Endothelial cell of umbilical vein (primary cell): ENCODE measurements around the gene KCNMB3. TPM values are rescaled to one million over a fixed set of nuclear protein-coding genes. Genes with fewer than 3 reads are reported as not detected.

Experiments used
- BruUV-seq: library from RNA; stranded (reverse); fragments of 400-500 nt; replicated peaks from 2 replicates; lab custom pipeline; 2021; lab: Mats Ljungman, UMichigan
- CTCF ChIA-PET: fragments of 300-600, 350-600 bp; sonication (Branson Sonifier 250); formaldehyde crosslinking; loops from one replicate; lab custom pipeline; 2021; ENCODE audit warnings: antibody characterized with exemption, inconsistent platforms; lab: Charles Lee
- POLR2A ChIA-PET: fragments of 300-600, 350-600 bp; sonication (Branson Sonifier 250); formaldehyde crosslinking; loops from one replicate; lab custom pipeline; 2021; ENCODE audit warnings: antibody characterized with exemption, inconsistent platforms; lab: Charles Lee
- DNase-seq: peaks from one replicate; pipeline ENCODE4 v3.0.0-alpha.2; 2011; ENCODE audit warnings: low read depth, low spot score
- FAIRE-seq: peaks from 2 replicates; lab custom pipeline; 2011; peaks lifted over from hg19 to GRCh38; lab: Jason Lieb, UNC
- H2AFZ ChIP-seq: 2 replicates; pipeline ENCODE4 v1.6.0; 2012; ENCODE audit warnings: low read depth, low read length, control low read depth, inconsistent platforms
- H3K27ac ChIP-seq: 2 replicates; pipeline ENCODE4 v1.5.1; 2011; ENCODE audit warnings: low read depth, mild to moderate bottlenecking, control low read depth, low read length, moderate library complexity; ENCODE audit not compliant: insufficient read depth
- H3K27me3 ChIP-seq, 2 experiments: 2 replicates each; pipeline versions ENCODE4 v1.6.0 to v1.6.1; 2011; ENCODE audit warnings: low read length in 2 of 2, mixed read lengths in 1 of 2; ENCODE audit not compliant: control insufficient read depth in 2 of 2, insufficient read depth in 2 of 2
- H3K36me3 ChIP-seq, 2 experiments: 2 replicates in 1 of 2; 3 replicates in 1 of 2; pipeline ENCODE4 v1.5.1; 2011; ENCODE audit warnings: low read length in 2 of 2, mild to moderate bottlenecking in 1 of 2, moderate library complexity in 1 of 2; ENCODE audit not compliant: control insufficient read depth in 2 of 2, insufficient read depth in 2 of 2; ENCODE audit errors: extremely low read depth in 1 of 2
- H3K4me1 ChIP-seq: 3 replicates; pipeline ENCODE4 v1.5.1; 2011; ENCODE audit warnings: mild to moderate bottlenecking, low read length; ENCODE audit not compliant: control insufficient read depth, insufficient read depth; ENCODE audit errors: extremely low read depth
- H3K4me2 ChIP-seq: 2 replicates; pipeline ENCODE4 v1.6.1; 2011; ENCODE audit warnings: low read length, control low read depth, mixed read lengths; ENCODE audit not compliant: insufficient read depth
- H3K4me3 ChIP-seq, 3 experiments: fragments of 200-600 bp in 1 of 3; sonication (generic), shearing (Covaris generic) in 1 of 3; replicated peaks in 1 of 3; 2 replicates each; pipeline ENCODE4 v1.5.1; 2011 to 2016; ENCODE audit warnings: control low read depth in 3 of 3, low read length in 3 of 3, mild to moderate bottlenecking in 2 of 3, inconsistent platforms in 1 of 3, low read depth in 1 of 3, moderate library complexity in 1 of 3; ENCODE audit not compliant: insufficient read depth in 1 of 3
- H3K79me2 ChIP-seq: 2 replicates; pipeline ENCODE4 v1.6.0; 2012; ENCODE audit warnings: low read length, inconsistent platforms; ENCODE audit not compliant: control insufficient read depth, insufficient read depth
- H3K9ac ChIP-seq: replicated peaks from 2 replicates; pipeline ENCODE3; 2011; ENCODE audit warnings: low read length, control low read depth; ENCODE audit not compliant: insufficient read depth; ENCODE audit errors: extremely low read depth
- H3K9me1 ChIP-seq: replicated peaks from 3 replicates; pipeline ENCODE4 v1.6.0; 2011; ENCODE audit warnings: mild to moderate bottlenecking, low read length; ENCODE audit not compliant: control insufficient read depth, insufficient read depth; ENCODE audit errors: extremely low read depth
- H3K9me3 ChIP-seq: replicated peaks from 2 replicates; pipeline ENCODE4 v1.5.1; 2012; ENCODE audit warnings: low read length, inconsistent platforms; ENCODE audit not compliant: control insufficient read depth, insufficient read depth
- H4K20me1 ChIP-seq: replicated peaks from 2 replicates; pipeline ENCODE3; 2011; ENCODE audit warnings: mild to moderate bottlenecking, low read length; ENCODE audit not compliant: control insufficient read depth, insufficient read depth; ENCODE audit errors: extremely low read depth
- CTCF ChIP-seq, 2 donors: IDR thresholded peaks; 1 replicate in 1 of 2; 2 replicates in 1 of 2; pipeline ENCODE4 v1.5.1; 2011; ENCODE audit warnings: low read length in 2 of 2, mild to moderate bottlenecking in 2 of 2, moderate library complexity in 2 of 2, control low read depth in 1 of 2, inconsistent platforms in 1 of 2, low read depth in 1 of 2; ENCODE audit not compliant: insufficient read depth in 1 of 2; ENCODE audit errors: extremely low read depth in 1 of 2
- EZH2 ChIP-seq: IDR thresholded peaks from 2 replicates; pipeline ENCODE4 v1.6.1; 2012; ENCODE audit warnings: borderline replicate concordance, low read depth, mild to moderate bottlenecking, moderate library complexity, low read length, inconsistent platforms; ENCODE audit not compliant: severe bottlenecking
- FOS ChIP-seq: IDR thresholded peaks from 2 replicates; pipeline ENCODE4 v1.6.1; 2011; ENCODE audit warnings: mild to moderate bottlenecking, low read length, moderate library complexity, borderline replicate concordance; ENCODE audit not compliant: insufficient read depth
- GATA2 ChIP-seq: IDR thresholded peaks from 2 replicates; pipeline ENCODE4 v1.7.0; 2011; ENCODE audit warnings: low read depth, mild to moderate bottlenecking, moderate library complexity, mixed read lengths, low read length; ENCODE audit not compliant: insufficient read length, insufficient read depth
- JUN ChIP-seq: IDR thresholded peaks from 2 replicates; pipeline ENCODE4 v1.6.1; 2011; ENCODE audit warnings: borderline replicate concordance, low read depth; ENCODE audit not compliant: insufficient read length, insufficient read depth
- MAX ChIP-seq: IDR thresholded peaks from 2 replicates; pipeline ENCODE4 v1.6.1; 2011; ENCODE audit not compliant: insufficient read depth, insufficient read length
- MYC ChIP-seq: IDR thresholded peaks from one replicate; pipeline ENCODE4 v1.6.1; 2011; ENCODE audit warnings: mild to moderate bottlenecking, low read depth, low read length
- POLR2A ChIP-seq: IDR thresholded peaks from 2 replicates; pipeline ENCODE4 v1.6.1; 2012; ENCODE audit warnings: low read depth, mild to moderate bottlenecking, control low read depth, low read length
- POLR2AphosphoS5 ChIP-seq: IDR thresholded peaks from 2 replicates; pipeline ENCODE4 v1.6.1; 2012; ENCODE audit warnings: low read depth, mild to moderate bottlenecking, control low read depth, low read length, moderate library complexity; ENCODE audit not compliant: insufficient read depth
- dilution Hi-C: fragments of 300-500 bp; cut with MboI; formaldehyde crosslinking; loops from one replicate; pipeline ENCODE4 v1.15.0; 2019; ENCODE audit warnings: low sequenced_read_pairs; ENCODE audit not compliant: extremely low pct_ligation_motif_present
- intact Hi-C: fragments of 100-400 bp; cut with micrococcal nuclease; formaldehyde crosslinking; loops from one replicate; pipeline ENCODE4 v1.10.0; 2022
- polyA plus RNA-seq, 4 experiments: library from polyadenylated mRNA; depleted of rRNA in 3 of 4; stranded (reverse) in 3 of 4; unstranded in 1 of 4; fragments of >200 nt; gene quantifications; 2 replicates each; pipeline versions ENCODE4 v1.2.1 to v1.2.3, GENCODE V29; 2011 to 2012; ENCODE audit warnings: missing spikeins in 1 of 4
- total RNA-seq: library from RNA; stranded (reverse); gene quantifications from 2 replicates; pipeline ENCODE4 v1.2.3, GENCODE V29; 2021

Gene KCNMB3
- total and polyA plus RNA-seq, 2 donors (not counting 3 experiments of a cell fraction or from before 2014, with no cell fraction given): 1.2 to 1.7 TPM

- Histone ChIP-seq H3K9me1 (no peaks in the 10 kb centered on the region), H3K27me3 (no peaks in the 10 kb centered on the region), H3K9me3 (no peaks in the 10 kb centered on the region), H3K4me2 (no peak overlapping the region), H3K79me2 (no peaks in the 10 kb centered on the region), H3K9ac (no peak overlapping the region), H2AFZ (no peak overlapping the region), H3K4me3 (no peak overlapping the region), H3K27ac (no peak overlapping the region), H3K36me3 (no peaks in the 10 kb centered on the region), H3K4me1 (peaks cover 22% of the 10 kb centered on the region), H4K20me1 (no peaks in the 10 kb centered on the region)
- TF ChIP-seq GATA2 (no peak), MAX (no peak), CTCF (IDR thresholded peaks at IDR 0.05; ENCODE audit: extremely low read depth in 1 of 2, insufficient read depth in 1 of 2, low read depth in 1 of 2, low read length in 2 of 2) (no peak), FOS (no peak), POLR2A (no peak), EZH2 (no peak), MYC (no peak), JUN (no peak), POLR2AphosphoS5 (no peak)
- ChIA-PET POLR2A (no interaction called here), CTCF (interaction anchor here (1.6 kb wide), 1 partner anchor 17 kb away, joined by 4 read pairs; no protein-coding TSS in a partner anchor)
- BruUV-seq: no TSS peak
- dilution Hi-C loops (no loop called here), intact Hi-C loops (no loop called here)
- DNase-seq (no peak), FAIRE-seq (no peak)
These were observed 14.2 kb upstream of the KCNMB3 start for GRCh38 chr3:179265092-179265491.
